Activated T-helper 1 cell treated with anti-CD3 and anti-CD28 coated beads, Interleukin-12 subunit alpha, Interleukin-12 subunit beta, Interleukin-2, Interleukin-4 antibody, amounts not matched to agents 30 ng/mL and 10 ng/mL and 1 ng/mL, durations not matched to agents 14 hours and 24 hours and 36 hours (primary cell): ENCODE measurements around the gene NBEAL2. TPM values are rescaled to one million over a fixed set of nuclear protein-coding genes. Genes with fewer than 3 reads are reported as not detected.
A peak's percentile ranks its signal among the peaks of the same experiment; 100 is the strongest.

Experiments
- DNase-seq: peaks from one replicate; pipeline ENCODE4 v3.0.0; 2021; ENCODE audit warnings: low spot score
- H3K27ac Mint-ChIP-seq: one replicate; pipeline ENCODE4 v1.8.0; 2021; ENCODE audit warnings: mild to moderate bottlenecking, mixed read lengths
- H3K27me3 Mint-ChIP-seq: one replicate; pipeline ENCODE4 v1.8.0; 2022; ENCODE audit warnings: mild to moderate bottlenecking, moderate library complexity, mixed read lengths; ENCODE audit not compliant: insufficient read depth
- H3K36me3 Mint-ChIP-seq: one replicate; pipeline ENCODE4 v1.8.0; 2021; ENCODE audit warnings: low read depth, mixed read lengths
- H3K4me1 Mint-ChIP-seq: one replicate; pipeline ENCODE4 v1.8.0; 2021; ENCODE audit warnings: low read depth, mixed read lengths
- H3K4me3 Mint-ChIP-seq: one replicate; pipeline ENCODE4 v1.8.0; 2021; ENCODE audit warnings: mild to moderate bottlenecking, moderate library complexity, mixed read lengths
- H3K9me3 Mint-ChIP-seq: one replicate; pipeline ENCODE4 v1.8.0; 2021; ENCODE audit warnings: mixed read lengths
- intact Hi-C: fragments of 100-400 bp; cut with micrococcal nuclease; formaldehyde crosslinking; loops from one replicate; pipeline ENCODE4 v1.15.1; 2024
- total RNA-seq: library from RNA; stranded (reverse); gene quantifications from 2 replicates; pipeline ENCODE4 v1.2.3, GENCODE V29; 2022

NBEAL2 gene
- total RNA-seq, 1 donor from 2014 or later: 118 TPM

GRCh38 chr3:46972396-46972795, 7.1 kb upstream of the NBEAL2 start:
- H3K36me3 Mint-ChIP-seq: peaks cover 19% of the 10 kb centered on the region
- intact Hi-C loops: loop anchor here (1.0 to 10.0 kb wide), 3 partner anchors 13 to 1278 kb away; partner anchors contain the start of gene SMARCC1
- H3K27me3 Mint-ChIP-seq: no peaks in the 10 kb centered on the region
- H3K4me3 Mint-ChIP-seq: peak overlapping the region; percentile 68
- peak overlapping the region; percentile 84 for H3K27ac Mint-ChIP-seq
- H3K4me1 Mint-ChIP-seq: peaks cover 59% of the 10 kb centered on the region
- no peak for DNase-seq
- H3K9me3 Mint-ChIP-seq: no peaks in the 10 kb centered on the region

GRCh38 chr3:46974421-46975171, 4.9 kb upstream of the NBEAL2 start:
- Mint-ChIP-seq H3K27me3 (no peaks in the 10 kb centered on the region), H3K27ac (peak overlapping the region; percentile 7), H3K9me3 (no peaks in the 10 kb centered on the region), H3K4me1 (peaks cover 59% of the 10 kb centered on the region), H3K4me3 (peak overlapping the region; percentile 97), H3K36me3 (peaks cover 17% of the 10 kb centered on the region)
- DNase-seq: no peak
- intact Hi-C loops: loop anchor here (10.0 kb wide), 2 partner anchors 810 to 1280 kb away; partner anchors contain the start of gene SMARCC1

- H3K36me3 Mint-ChIP-seq: peaks cover 15% of the 10 kb centered on the region
- peak; percentile 93 for DNase-seq
- H3K4me3 Mint-ChIP-seq: peak within 1 kb of the TSS; percentile 97
- H3K9me3 Mint-ChIP-seq: no peaks in the 10 kb centered on the region
- H3K27ac Mint-ChIP-seq: peak within 1 kb of the TSS; percentile 100
- no peaks in the 10 kb centered on the region for H3K27me3 Mint-ChIP-seq
- H3K4me1 Mint-ChIP-seq: peaks cover 52% of the 10 kb centered on the region
- intact Hi-C loops: loop anchor here (1.0 to 10.0 kb wide), 10 partner anchors 17 to 1282 kb away; partner anchors contain the start of genes CDC25A, KIF9, KLHL18 and SMARCC1
Observed at GRCh38 chr3:46976326-46977190, 2.9 kb upstream of the NBEAL2 start, which contains the start of gene CCDC12. Gene CCDC12 (minus strand): TSS chr3:46976745. CDS start chr3:46976732, 13 bp downstream.

- peaks cover 11% of the 10 kb centered on the region for H3K36me3 Mint-ChIP-seq
- no peak for DNase-seq
- peak overlapping the region; percentile 77 for H3K4me3 Mint-ChIP-seq
- intact Hi-C loops: loop anchor here (2.0 to 10.0 kb wide), 6 partner anchors 31 to 1283 kb away; partner anchors contain the start of genes CDC25A, KIF9, KLHL18 and SMARCC1
- peak overlapping the region; percentile 66 for H3K27ac Mint-ChIP-seq
- no peaks in the 10 kb centered on the region for H3K9me3 Mint-ChIP-seq
- H3K4me1 Mint-ChIP-seq: peaks cover 50% of the 10 kb centered on the region
- H3K27me3 Mint-ChIP-seq: no peaks in the 10 kb centered on the region
Observed at GRCh38 chr3:46977811-46978195, 1.7 kb upstream of the NBEAL2 start.

GRCh38 chr3:46978381-46978780, 1.1 kb upstream of the NBEAL2 start:
- intact Hi-C loops: loop anchor here (10.0 kb wide), 2 partner anchors 806 to 1284 kb away; partner anchors contain the start of gene SMARCC1
- DNase-seq: no peak
- Mint-ChIP-seq H3K4me1 (peaks cover 51% of the 10 kb centered on the region), H3K4me3 (peak overlapping the region; percentile 85), H3K27me3 (no peaks in the 10 kb centered on the region), H3K36me3 (peaks cover 11% of the 10 kb centered on the region), H3K27ac (peak overlapping the region; percentile 83), H3K9me3 (no peaks in the 10 kb centered on the region)

- H3K36me3 Mint-ChIP-seq: peaks cover 11% of the 10 kb centered on the region
- intact Hi-C loops: loop anchor here (1.0 to 10.0 kb wide), 5 partner anchors 7 to 1285 kb away; partner anchors contain the start of genes SETD2 and SMARCC1
- H3K27ac Mint-ChIP-seq: peak overlapping the region; percentile 72
- no peaks in the 10 kb centered on the region for H3K9me3 Mint-ChIP-seq
- H3K27me3 Mint-ChIP-seq: no peaks in the 10 kb centered on the region
- no peak for DNase-seq
- peak overlapping the region; percentile 89 for H3K4me3 Mint-ChIP-seq
- H3K4me1 Mint-ChIP-seq: peaks cover 49% of the 10 kb centered on the region
Observed at GRCh38 chr3:46979958-46980497, 562 bp downstream of the NBEAL2 start.

- H3K4me3 Mint-ChIP-seq: peak overlapping the region; percentile 89
- peak overlapping the region; percentile 65 for H3K27ac Mint-ChIP-seq
- peaks cover 7% of the 10 kb centered on the region for H3K36me3 Mint-ChIP-seq
- no peak for DNase-seq
- H3K27me3 Mint-ChIP-seq: no peaks in the 10 kb centered on the region
- peaks cover 68% of the 10 kb centered on the region for H3K4me1 Mint-ChIP-seq
- no peaks in the 10 kb centered on the region for H3K9me3 Mint-ChIP-seq
- intact Hi-C loops: no loop called here
Observed at GRCh38 chr3:46981932-46982471, 2.5 kb downstream of the NBEAL2 start.

GRCh38 chr3:46982546-46982945, 3.1 kb downstream of the NBEAL2 start:
- peak overlapping the region; percentile 77 for H3K27ac Mint-ChIP-seq

GRCh38 chr3:46984591-46985459, 5.4 kb downstream of the NBEAL2 start:
- peak overlapping the region; percentile 72 for H3K27ac Mint-ChIP-seq
- peaks cover 85% of the 10 kb centered on the region for H3K4me1 Mint-ChIP-seq
- no peaks in the 10 kb centered on the region for H3K9me3 Mint-ChIP-seq
- peaks cover 21% of the 10 kb centered on the region for H3K36me3 Mint-ChIP-seq
- peak overlapping the region; percentile 22 for H3K4me3 Mint-ChIP-seq
- intact Hi-C loops: no loop called here
- DNase-seq: no peak
- no peaks in the 10 kb centered on the region for H3K27me3 Mint-ChIP-seq

More at GRCh38 chr3:46982546-46982945, 3.1 kb downstream of the NBEAL2 start:
- intact Hi-C loops: no loop called here
- Mint-ChIP-seq H3K27me3 (no peaks in the 10 kb centered on the region), H3K4me3 (peak overlapping the region; percentile 27), H3K36me3 (peaks cover 7% of the 10 kb centered on the region), H3K9me3 (no peaks in the 10 kb centered on the region), H3K4me1 (peaks cover 70% of the 10 kb centered on the region)
- no peak for DNase-seq

GRCh38 chr3:46985588-46985987, 6.1 kb downstream of the NBEAL2 start:
- Mint-ChIP-seq H3K27ac (peak overlapping the region; percentile 94), H3K9me3 (no peaks in the 10 kb centered on the region), H3K27me3 (no peaks in the 10 kb centered on the region), H3K4me1 (peaks cover 90% of the 10 kb centered on the region), H3K36me3 (peaks cover 27% of the 10 kb centered on the region), H3K4me3 (peak overlapping the region; percentile 83)
- intact Hi-C loops: no loop called here
- DNase-seq: no peak

GRCh38 chr3:46986055-46986730, 6.7 kb downstream of the NBEAL2 start:
- no peaks in the 10 kb centered on the region for H3K9me3 Mint-ChIP-seq
- DNase-seq: no peak
- peak overlapping the region; percentile 94 for H3K27ac Mint-ChIP-seq
- H3K27me3 Mint-ChIP-seq: no peaks in the 10 kb centered on the region
- intact Hi-C loops: loop anchor here (2.0 kb wide), 2 partner anchors 33 to 37 kb away; no protein-coding TSS in a partner anchor
- H3K36me3 Mint-ChIP-seq: peaks cover 27% of the 10 kb centered on the region
- peaks cover 92% of the 10 kb centered on the region for H3K4me1 Mint-ChIP-seq
- peak overlapping the region; percentile 83 for H3K4me3 Mint-ChIP-seq
